ENCODE results near the gene THRSP. TPM values are rescaled to one million over a fixed set of nuclear protein-coding genes. Genes with fewer than 3 reads are reported as not detected.
"Not testable (repeated sequence)": the region's sequence is repeated elsewhere in the genome, so short reads cannot be mapped to it uniquely, and the experiment has no call there.

Gene THRSP
- total RNA-seq, 2 donors from 2014 or later: not detected

- H3K27me3 ChIP-seq (ENCODE audit: control insufficient read depth, insufficient read depth, low read length, poor library complexity, severe bottlenecking): no peaks in the 10 kb centered on the region
- peaks cover 6% of the 10 kb centered on the region for H3K27me3 Mint-ChIP-seq (ENCODE audit: insufficient read depth)
- H3K9ac ChIP-seq (ENCODE audit: extremely low read depth, low read length, poor library complexity, severe bottlenecking): no peak overlapping the region
- peaks cover 3% of the 10 kb centered on the region for H3K9me3 Mint-ChIP-seq
- no peak overlapping the region for H3K27ac Mint-ChIP-seq
- DNase-seq: no peak
- H3K4me3 Mint-ChIP-seq: no peak overlapping the region
- WGBS, 2 experiments (ENCODE audit: insufficient coverage in 1 of 2, insufficient read length in 1 of 2): 83 to 98% methylated on average over 3 to 4 of the region's 4 CpGs
- no peaks in the 10 kb centered on the region for H3K36me3 Mint-ChIP-seq (ENCODE audit: low read depth)
- H3K36me3 ChIP-seq (ENCODE audit: control insufficient read depth, insufficient read depth, low read length): no peaks in the 10 kb centered on the region
- H3K9me3 ChIP-seq (ENCODE audit: control insufficient read depth, low read length): peaks cover 25% of the 10 kb centered on the region
- peaks cover 8% of the 10 kb centered on the region for H3K4me1 Mint-ChIP-seq
- TF ChIP-seq CTCF (conservative IDR thresholded peaks at IDR 0.05): no peak
- no peak overlapping the region for H3K27ac ChIP-seq (ENCODE audit: low read depth, low read length)
- no peaks in the 10 kb centered on the region for H3K4me1 ChIP-seq (ENCODE audit: control insufficient read depth, insufficient read depth, low read length)
- no peak overlapping the region for H3K4me3 ChIP-seq (ENCODE audit: low read length)
Measured at GRCh38 chr11:78083021-78083420, 19.4 kb downstream of the THRSP start.

GRCh38 chr11:78084506-78084905 lies 20.8 kb downstream of the THRSP start:
- H3K4me1 ChIP-seq (ENCODE audit: control insufficient read depth, insufficient read depth, low read length); H3K27me3 ChIP-seq (ENCODE audit: control insufficient read depth, insufficient read depth, low read length, poor library complexity, severe bottlenecking); H3K27me3 Mint-ChIP-seq (ENCODE audit: insufficient read depth); H3K36me3 ChIP-seq (ENCODE audit: control insufficient read depth, insufficient read depth, low read length); H3K27ac Mint-ChIP-seq; H3K27ac ChIP-seq (ENCODE audit: low read depth, low read length); H3K4me1 Mint-ChIP-seq; H3K4me3 ChIP-seq (ENCODE audit: low read length); DNase-seq; H3K9ac ChIP-seq (ENCODE audit: extremely low read depth, low read length, poor library complexity, severe bottlenecking); H3K9me3 Mint-ChIP-seq; H3K4me3 Mint-ChIP-seq; H3K36me3 Mint-ChIP-seq (ENCODE audit: low read depth): not testable (repeated sequence)
- peaks cover 25% of the 10 kb centered on the region for H3K9me3 ChIP-seq (ENCODE audit: control insufficient read depth, low read length)
- WGBS, 2 experiments (ENCODE audit: insufficient coverage in 1 of 2, insufficient read length in 1 of 2): 95 to 97% methylated on average over 7 to 8 of the region's 8 CpGs

- H3K4me1 Mint-ChIP-seq: peaks cover 3% of the 10 kb centered on the region
- no peak overlapping the region for H3K9ac ChIP-seq (ENCODE audit: extremely low read depth, low read length, poor library complexity, severe bottlenecking)
- no peaks in the 10 kb centered on the region for H3K27me3 ChIP-seq (ENCODE audit: control insufficient read depth, insufficient read depth, low read length, poor library complexity, severe bottlenecking)
- H3K9me3 Mint-ChIP-seq: peaks cover 16% of the 10 kb centered on the region
- no peaks in the 10 kb centered on the region for H3K36me3 ChIP-seq (ENCODE audit: control insufficient read depth, insufficient read depth, low read length)
- peaks cover 30% of the 10 kb centered on the region for H3K9me3 ChIP-seq (ENCODE audit: control insufficient read depth, low read length)
- no peak overlapping the region for H3K27ac ChIP-seq (ENCODE audit: low read depth, low read length)
- H3K4me3 Mint-ChIP-seq: no peak overlapping the region
- no peak overlapping the region for H3K4me3 ChIP-seq (ENCODE audit: low read length)
- H3K27me3 Mint-ChIP-seq (ENCODE audit: insufficient read depth): peaks cover 4% of the 10 kb centered on the region
- H3K27ac Mint-ChIP-seq: no peak overlapping the region
- no peak for TF ChIP-seq CTCF (conservative IDR thresholded peaks at IDR 0.05)
- H3K4me1 ChIP-seq (ENCODE audit: control insufficient read depth, insufficient read depth, low read length): no peaks in the 10 kb centered on the region
- 86 to 100% methylated on average over 1 to 3 of the region's 3 CpGs for WGBS, 2 experiments (ENCODE audit: insufficient coverage in 1 of 2, insufficient read length in 1 of 2)
- no peak for DNase-seq
- H3K36me3 Mint-ChIP-seq (ENCODE audit: low read depth): no peaks in the 10 kb centered on the region
Measured at GRCh38 chr11:78085972-78086371, 22.3 kb downstream of the THRSP start.

GRCh38 chr11:78086521-78087074 lies 22.9 kb downstream of the THRSP start:
- not testable (repeated sequence) for H3K36me3 Mint-ChIP-seq (ENCODE audit: low read depth); H3K36me3 ChIP-seq (ENCODE audit: control insufficient read depth, insufficient read depth, low read length); H3K27me3 ChIP-seq (ENCODE audit: control insufficient read depth, insufficient read depth, low read length, poor library complexity, severe bottlenecking); H3K27ac Mint-ChIP-seq; DNase-seq; H3K9ac ChIP-seq (ENCODE audit: extremely low read depth, low read length, poor library complexity, severe bottlenecking); H3K27me3 Mint-ChIP-seq (ENCODE audit: insufficient read depth); H3K4me3 Mint-ChIP-seq; H3K4me3 ChIP-seq (ENCODE audit: low read length); H3K4me1 Mint-ChIP-seq; H3K27ac ChIP-seq (ENCODE audit: low read depth, low read length); H3K4me1 ChIP-seq (ENCODE audit: control insufficient read depth, insufficient read depth, low read length)
- H3K9me3 ChIP-seq (ENCODE audit: control insufficient read depth, low read length): peaks cover 34% of the 10 kb centered on the region
- H3K9me3 Mint-ChIP-seq: peaks cover 17% of the 10 kb centered on the region
- 94 to 96% methylated on average over 4 to 6 of the region's 6 CpGs for WGBS, 2 experiments (ENCODE audit: insufficient coverage in 1 of 2, insufficient read length in 1 of 2)

Data from endodermal cell (in vitro differentiated cells).